ENCODE results near the gene ACACB. TPM values are rescaled to one million over a fixed set of nuclear protein-coding genes. Genes with fewer than 3 reads are reported as not detected.

The ACACB gene
- total RNA-seq, 1 donor from 2014 or later = 155 TPM

DNA sequence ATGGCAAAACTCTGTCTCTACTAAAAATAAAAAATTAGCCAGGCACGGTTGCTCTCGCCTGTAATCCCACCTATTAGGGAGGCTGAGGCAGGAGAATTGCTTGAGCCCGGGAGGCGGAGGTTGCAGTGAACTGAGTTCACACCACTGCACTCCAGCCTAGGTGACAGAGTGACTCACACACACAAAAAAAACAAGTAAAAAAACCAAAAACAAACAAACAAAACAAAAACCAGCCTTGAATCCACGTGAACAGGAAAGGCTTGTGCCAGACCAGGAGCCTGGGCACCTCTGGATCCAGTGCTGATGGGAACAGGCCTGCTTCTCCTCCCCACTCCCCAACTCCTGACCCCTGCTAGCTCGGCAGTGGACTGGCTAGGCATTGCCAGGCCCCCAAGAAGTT lies 189.2 kb downstream of the ACACB start:
- no peak for DNase-seq

- no peak for DNase-seq
Measured at GRCh38 chr12:109307051-109307450, 190.7 kb downstream of the ACACB start.

DNA sequence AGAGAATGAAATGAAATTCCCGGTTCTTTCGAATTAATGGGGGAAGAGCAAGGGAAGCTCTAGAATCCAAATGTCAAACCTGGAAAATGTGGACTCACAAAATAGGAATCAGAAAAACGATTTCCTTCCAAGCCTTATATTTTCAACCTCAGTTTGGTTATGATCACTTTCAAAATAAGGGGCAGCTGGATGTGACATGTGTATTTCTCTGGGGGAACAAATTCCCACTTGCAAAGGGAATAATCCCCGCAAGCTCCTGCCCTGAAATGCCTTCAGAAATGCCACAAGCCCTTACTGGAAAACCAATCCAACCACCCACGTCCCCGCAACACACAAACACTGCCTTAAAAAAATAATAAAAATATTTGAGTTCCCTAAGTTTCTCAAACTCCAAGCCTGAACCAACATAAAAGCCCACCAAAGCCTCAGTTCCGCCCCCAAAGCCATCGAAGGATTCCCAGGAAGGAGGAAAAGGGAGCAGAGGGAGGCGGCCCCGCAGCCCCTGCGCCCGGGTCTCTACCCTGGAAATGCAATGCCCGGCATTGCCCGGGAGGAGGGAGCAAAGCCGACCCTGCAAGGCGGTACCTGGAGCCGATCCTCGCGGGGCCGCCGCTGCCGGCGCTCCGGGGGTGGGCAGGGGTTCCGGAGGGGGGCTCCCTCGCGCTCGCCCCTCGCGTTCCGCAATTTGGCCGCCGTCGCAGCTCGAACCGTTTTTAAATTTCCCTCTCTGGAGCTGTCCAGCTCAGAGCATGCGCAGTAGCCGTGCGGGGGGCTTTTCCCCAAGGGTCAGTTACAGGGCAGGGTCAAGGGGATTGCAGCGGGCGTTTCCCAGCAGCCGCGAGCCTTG lies 192.4 kb downstream of the ACACB start, which contains the start of gene FOXN4:
Gene FOXN4 (minus strand): TSS at position 751 of the 847 bp plus-strand sequence. CDS start 963 bp downstream, outside the sequence.
- DNase-seq = no peak

DNA sequence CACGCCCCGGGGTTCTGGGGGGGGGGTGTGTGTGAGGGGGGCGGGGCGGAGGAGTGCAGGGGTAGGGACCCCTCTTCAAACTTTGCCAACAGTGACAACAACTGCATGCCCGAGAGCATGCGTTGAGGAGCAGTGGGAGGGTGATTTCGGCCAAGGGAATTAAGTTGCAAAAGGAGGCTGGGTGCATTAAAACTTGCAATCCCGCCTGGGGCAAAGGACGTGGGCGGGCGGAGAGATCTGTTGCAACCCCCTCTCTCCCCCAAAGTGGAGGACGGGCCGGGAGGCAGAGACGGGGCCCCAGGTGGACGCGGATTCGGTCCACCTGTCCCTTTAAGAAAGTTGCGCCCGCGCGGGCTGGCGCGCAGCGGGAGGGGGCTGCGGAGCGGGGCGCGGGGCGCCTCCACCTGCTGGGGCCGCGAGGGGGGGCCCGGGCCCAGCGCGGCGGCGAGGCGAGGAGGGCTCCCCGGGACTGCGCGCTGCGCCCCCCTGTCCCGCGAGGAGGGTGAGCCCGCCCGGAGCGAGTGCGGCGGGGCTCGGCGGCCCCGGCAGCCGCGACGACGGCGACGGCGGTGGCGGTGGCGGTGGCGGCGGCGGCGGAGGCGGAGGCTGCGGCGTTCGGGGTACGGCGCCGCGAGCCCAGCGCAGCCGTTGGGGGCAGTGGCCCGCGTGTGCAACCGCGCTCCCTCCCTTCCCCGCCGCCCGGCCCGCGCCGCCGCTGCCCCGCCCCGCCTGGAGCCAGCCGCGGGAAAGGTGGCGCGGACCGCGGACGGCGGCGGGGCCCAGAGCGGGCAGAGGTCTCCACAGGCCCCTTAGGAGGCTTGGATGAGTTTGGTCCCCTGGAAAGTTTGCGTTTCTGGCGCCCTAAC lies 193.2 kb downstream of the ACACB start:
- no peak for DNase-seq

DNA sequence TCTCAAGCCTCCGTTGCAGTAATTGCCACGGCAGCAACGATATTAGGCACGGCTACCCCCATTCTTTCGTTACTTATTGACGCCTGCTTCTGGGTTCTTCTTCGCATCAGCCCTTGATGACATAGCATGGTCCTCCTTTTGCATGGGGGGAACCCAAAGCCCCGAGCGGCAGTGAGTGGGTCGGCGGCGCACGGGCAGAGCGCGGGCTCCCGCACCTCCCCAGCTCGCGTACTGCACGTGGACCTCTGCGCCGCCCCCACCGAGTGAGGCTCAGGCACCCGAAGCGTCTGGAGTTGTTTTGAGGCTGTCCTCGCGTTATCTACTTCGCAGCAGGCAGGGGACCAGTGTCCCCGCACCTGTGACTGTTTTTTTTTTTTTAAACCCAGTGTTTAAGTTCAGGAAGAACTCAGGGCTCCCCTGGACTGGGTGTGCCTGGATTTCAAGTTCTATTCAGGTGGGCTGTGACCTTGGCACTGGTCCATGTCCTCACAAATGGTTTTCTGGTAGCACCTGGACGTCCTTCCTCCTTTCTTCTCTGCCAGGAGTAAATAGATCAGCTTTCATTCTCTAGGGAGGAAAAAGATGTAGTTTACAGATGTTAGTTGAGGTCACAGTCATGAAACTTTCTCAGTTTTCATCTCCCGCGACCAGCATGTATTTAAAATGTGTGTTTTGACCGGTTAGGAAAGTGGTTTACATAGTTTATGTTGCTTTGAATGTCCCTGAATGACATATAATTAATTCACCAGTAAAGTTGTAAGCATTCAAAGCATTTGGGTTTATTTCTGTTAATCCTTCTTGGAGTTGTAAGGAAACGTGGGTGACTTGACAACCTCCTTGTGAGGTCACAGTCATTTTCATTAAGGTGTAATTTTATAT lies 194.1 kb downstream of the ACACB start:
- no peak for DNase-seq

Other genes with a start within 250 kb of the ACACB start
- gene DAO, start 236.5 kb upstream of the ACACB start, total RNA-seq = not detected
- 0.30 TPM for gene SVOP, start 95.5 kb upstream of the ACACB start, total RNA-seq
- gene USP30, start 64.0 kb upstream of the ACACB start, total RNA-seq = 14.9 TPM
- 15.4 TPM for gene ALKBH2, start 23.1 kb upstream of the ACACB start, total RNA-seq
- 17.8 TPM for gene UNG, start 19.0 kb upstream of the ACACB start, total RNA-seq
- gene FOXN4, start 192.7 kb downstream of the ACACB start, total RNA-seq = 0.10 TPM
- 2.4 TPM for gene MYO1H, start 231.3 kb downstream of the ACACB start, total RNA-seq

Data from skin of body (tissue), 2 donors.